GM12892 (cell line): Measurements from ENCODE around the gene TKFC.

Experiments
- POLR2A ChIP-seq: IDR thresholded peaks from 2 replicates; pipeline ENCODE4 v1.6.1; 2011; ENCODE audit warnings: low read depth, low read length, control low read depth
- POLR2AphosphoS5 ChIP-seq: IDR thresholded peaks from 2 replicates; pipeline ENCODE4 v1.6.1; 2011; ENCODE audit warnings: low read depth, low read length, control low read depth
- TAF1 ChIP-seq: IDR thresholded peaks from 2 replicates; pipeline ENCODE4 v1.6.1; 2011; ENCODE audit warnings: low read depth, mild to moderate bottlenecking, control low read depth, low read length, borderline replicate concordance

- TF ChIP-seq POLR2A (no peak), POLR2AphosphoS5 (no peak), TAF1 (no peak)
Measured at GRCh38 chr11:61392981-61393595, 60.1 kb downstream of the TKFC start.
